Body of pancreas (tissue), 4 donors: ENCODE results near the gene TBC1D10A. TPM values are rescaled to one million over a fixed set of nuclear protein-coding genes. Genes with fewer than 3 reads are reported as not detected.
A peak's percentile ranks its signal among the peaks of the same experiment; 100 is the strongest.

Experiments used
- ATAC-seq: fragments of 150-250 bp; one replicate; pipeline ENCODE4 v1.9.1; 2016
- DNase-seq, 4 donors: peaks; one replicate each; pipeline ENCODE4 v3.0.0-alpha.2; 2019
- H3K27ac ChIP-seq, 4 donors: fragments of 200-600 bp; sonication (generic); 1 replicate in 3 of 4; 2 replicates in 1 of 4; pipeline versions ENCODE4 v1.5.1 to v1.6.1; 2016 to 2019; ENCODE audit warnings: mild to moderate bottlenecking in 1 of 4, mixed read lengths in 1 of 4, moderate library complexity in 1 of 4
- H3K27me3 ChIP-seq, 2 donors: fragments of 200-600 bp; sonication (generic); one replicate each; pipeline ENCODE4 v1.6.0; 2016; ENCODE audit warnings: mild to moderate bottlenecking in 1 of 2
- H3K36me3 ChIP-seq, 2 donors: fragments of 200-600 bp; sonication (generic); replicated peaks in 1 of 2; 2 replicates each; pipeline ENCODE4 v1.5.1; 2016; ENCODE audit warnings: low read depth in 2 of 2; ENCODE audit not compliant: insufficient read depth in 1 of 2
- H3K4me1 ChIP-seq: fragments of 200-600 bp; sonication (generic); one replicate; pipeline ENCODE4 v1.6.0; 2016
- H3K4me3 ChIP-seq, 2 donors: fragments of 200-600 bp; sonication (generic); 1 replicate in 1 of 2; 2 replicates in 1 of 2; pipeline ENCODE4 v1.5.1; 2016 to 2019
- H3K9me3 ChIP-seq, 3 donors: fragments of 200-600 bp; sonication (generic); 1 replicate in 2 of 3; 2 replicates in 1 of 3; pipeline ENCODE4 v1.5.1; 2016
- CTCF ChIP-seq, 7 experiments: fragments of 450-650 bp in 4 of 7; fragments of 200-600 bp in 3 of 7; sonication (generic) in 3 of 7; IDR thresholded peaks; one replicate each; pipeline ENCODE4 v1.5.1; 2016 to 2019; ENCODE audit warnings: antibody characterized with exemption in 7 of 7
- POLR2A ChIP-seq, 3 donors: fragments of 450-650 bp; IDR thresholded peaks; one replicate each; pipeline ENCODE4 v1.6.1; 2016; ENCODE audit warnings: antibody characterized with exemption in 3 of 3, mild to moderate bottlenecking in 2 of 3
- WGBS, 2 donors: methylation state at CpG; one replicate each; pipeline ENCODE4 v1.1.5; 2017; 5-methylcytosine and 5-hydroxymethylcytosine counted together
- intact Hi-C: fragments of 100-400 bp; cut with DNase I; formaldehyde crosslinking; loops from one replicate; pipeline ENCODE4 v1.15.1; 2023
- total RNA-seq, 2 donors: library from RNA; depleted of rRNA; stranded (reverse); fragments of >200 nt; gene quantifications; one replicate each; pipeline ENCODE4 v1.1.0, GENCODE V29; 2016

The TBC1D10A gene
- total RNA-seq, 2 donors from 2014 or later = 4.3 to 15.0 TPM

GRCh38 chr22:30250039-30250565 lies 76.6 kb downstream of the TBC1D10A start:
- Histone ChIP-seq H3K36me3 (no peaks in the 10 kb centered on the region), H3K9me3 (no peaks in the 10 kb centered on the region), H3K27me3 (peaks cover 0 to 12% of the 10 kb centered on the region in 2 donors), H3K27ac (peak overlapping the region in 2 of 4 donors; percentile 8 to 59), H3K4me1 (peaks cover 35% of the 10 kb centered on the region), H3K4me3 (no peak overlapping the region)
- DNase-seq = no peak
- intact Hi-C loops = no loop called here
- WGBS, 2 donors = 88% methylated on average over 3 of the region's 3 CpGs; no CpG with 5 or more reads in 1 of the 2 donors
- no peak for ATAC-seq
- no peak for TF ChIP-seq CTCF (IDR thresholded peaks at IDR 0.05)

GRCh38 chr22:30249049-30250038 lies 77.4 kb downstream of the TBC1D10A start:
- H3K27ac ChIP-seq = peak overlapping the region in 1 of 4 donors; percentile 59
- intact Hi-C loops = no loop called here

GRCh38 chr22:30248484-30248883 lies 78.3 kb downstream of the TBC1D10A start:
- peaks cover 32% of the 10 kb centered on the region for H3K4me1 ChIP-seq
- ATAC-seq (no peak), DNase-seq (no peak)
- intact Hi-C loops = no loop called here
- H3K27me3 ChIP-seq = peaks cover 0 to 12% of the 10 kb centered on the region in 2 donors
- H3K36me3 ChIP-seq = no peaks in the 10 kb centered on the region
- TF ChIP-seq POLR2A (IDR thresholded peaks at IDR 0.05) (no peak), CTCF (IDR thresholded peaks at IDR 0.05) (no peak)
- 62 to 65% methylated on average over 6 of the region's 6 CpGs for WGBS, 2 donors
- H3K4me3 ChIP-seq = no peak overlapping the region
- no peaks in the 10 kb centered on the region for H3K9me3 ChIP-seq
- no peak overlapping the region for H3K27ac ChIP-seq

More at GRCh38 chr22:30249049-30250038, 77.4 kb downstream of the TBC1D10A start:
- TF ChIP-seq POLR2A (IDR thresholded peaks at IDR 0.05) (no peak), CTCF (IDR thresholded peaks at IDR 0.05) (no peak)
- WGBS, 2 donors = 68 to 77% methylated on average over 8 to 27 of the region's 27 CpGs
- Histone ChIP-seq H3K9me3 (no peaks in the 10 kb centered on the region), H3K4me3 (no peak overlapping the region), H3K4me1 (peaks cover 35% of the 10 kb centered on the region), H3K36me3 (no peaks in the 10 kb centered on the region), H3K27me3 (peaks cover 0 to 12% of the 10 kb centered on the region in 2 donors)
- no peak for DNase-seq
- ATAC-seq = no peak

- Histone ChIP-seq H3K4me3 (no peak overlapping the region), H3K27ac (no peak overlapping the region), H3K36me3 (no peaks in the 10 kb centered on the region), H3K9me3 (no peaks in the 10 kb centered on the region), H3K27me3 (peaks cover 0 to 12% of the 10 kb centered on the region in 2 donors), H3K4me1 (peaks cover 27% of the 10 kb centered on the region)
- no peak for DNase-seq
- intact Hi-C loops = no loop called here
- 58 to 60% methylated on average over 12 of the region's 12 CpGs for WGBS, 2 donors
- ATAC-seq = no peak
- TF ChIP-seq POLR2A (IDR thresholded peaks at IDR 0.05) (no peak), CTCF (IDR thresholded peaks at IDR 0.05) (no peak)
Observed at GRCh38 chr22:30247974-30248373, 78.8 kb downstream of the TBC1D10A start.
